Mucosa of stomach (tissue), 1 donor: ENCODE results near the gene SLCO3A1.

Experiments used
- H3K27me3 ChIP-seq: one replicate; pipeline ENCODE4 v1.7.0; 2013; ENCODE audit warnings: mild to moderate bottlenecking, low read length; ENCODE audit not compliant: control insufficient read depth, insufficient read depth
- H3K36me3 ChIP-seq: one replicate; pipeline ENCODE4 v1.7.0; 2013; ENCODE audit warnings: low read length; ENCODE audit not compliant: control insufficient read depth, insufficient read depth
- H3K4me1 ChIP-seq: one replicate; pipeline ENCODE4 v1.7.0; 2013; ENCODE audit warnings: mild to moderate bottlenecking, low read length; ENCODE audit not compliant: control insufficient read depth, insufficient read depth
- H3K4me3 ChIP-seq: one replicate; pipeline ENCODE4 v1.7.0; 2013; ENCODE audit warnings: low read length
- H3K9ac ChIP-seq: one replicate; pipeline ENCODE4 v1.7.0; 2013; ENCODE audit warnings: mild to moderate bottlenecking, low read length, moderate library complexity
- H3K9me3 ChIP-seq: one replicate; pipeline ENCODE4 v1.7.0; 2013; ENCODE audit warnings: mild to moderate bottlenecking, low read length, moderate library complexity; ENCODE audit not compliant: control insufficient read depth
- donor health status: Pancreatic carcinoma.

The SLCO3A1 gene

DNA sequence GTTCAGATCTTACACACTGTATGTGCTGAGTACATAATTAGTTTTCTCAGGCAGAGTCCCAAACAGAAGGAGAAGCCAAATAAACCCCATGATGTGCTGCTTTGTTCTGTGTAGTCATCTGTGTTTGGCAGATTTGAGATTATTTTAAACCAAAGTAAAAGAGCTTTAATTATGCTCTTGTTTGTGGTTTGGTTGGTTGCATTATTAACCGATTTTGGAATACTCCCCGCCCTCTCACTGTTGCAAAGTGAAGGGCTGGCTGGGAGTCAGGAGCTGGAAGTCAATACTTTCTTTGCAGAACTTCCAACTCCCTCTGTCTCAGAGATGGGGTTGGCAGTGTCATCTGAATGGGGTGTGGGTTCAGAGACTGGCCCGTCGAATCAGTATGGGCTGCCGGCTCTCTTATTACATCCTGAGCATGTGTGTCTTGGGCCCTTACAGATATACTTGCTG, 34.4 kb downstream of the SLCO3A1 start:
- Histone ChIP-seq H3K27me3 (no peaks in the 10 kb centered on the region), H3K36me3 (no peaks in the 10 kb centered on the region), H3K9me3 (no peaks in the 10 kb centered on the region), H3K4me1 (no peaks in the 10 kb centered on the region), H3K9ac (no peak overlapping the region), H3K4me3 (no peak overlapping the region)

DNA sequence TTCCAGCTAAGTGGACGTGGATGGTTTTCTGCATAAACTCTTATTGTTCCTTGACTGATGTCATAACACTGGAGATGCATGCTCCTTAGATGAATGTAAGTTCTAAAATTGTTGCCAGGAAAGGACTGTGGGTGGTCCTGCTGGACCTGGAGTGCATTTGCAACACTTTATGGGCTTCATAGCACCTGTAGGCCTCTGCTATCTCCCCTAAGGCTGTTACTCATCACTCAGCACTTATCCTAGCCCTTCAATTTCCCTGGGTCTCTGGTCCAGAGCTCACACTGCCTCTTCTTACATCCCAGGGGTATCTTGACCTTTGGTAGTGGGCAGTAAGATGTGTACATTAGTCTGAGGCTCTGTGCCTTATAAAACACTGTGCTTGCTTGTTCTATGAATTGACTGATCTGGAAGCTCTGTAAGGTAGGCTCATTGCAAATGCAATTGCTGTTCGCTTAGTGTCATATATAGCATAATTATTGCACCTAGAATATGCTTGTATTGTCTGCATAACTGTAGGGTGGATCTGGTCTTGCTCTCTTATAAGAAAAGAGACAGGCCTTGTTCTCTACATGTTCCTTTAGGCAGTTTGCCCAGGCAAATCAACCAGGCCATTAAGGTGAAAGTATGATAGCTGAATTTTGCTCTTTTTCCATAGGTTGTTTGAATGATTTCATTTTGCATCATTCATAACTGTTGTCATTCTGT, 35.8 kb downstream of the SLCO3A1 start:
- H3K36me3 ChIP-seq = no peaks in the 10 kb centered on the region
- H3K9me3 ChIP-seq = no peaks in the 10 kb centered on the region
- no peaks in the 10 kb centered on the region for H3K4me1 ChIP-seq
- H3K4me3 ChIP-seq = no peak overlapping the region
- no peaks in the 10 kb centered on the region for H3K27me3 ChIP-seq
- H3K9ac ChIP-seq = no peak overlapping the region

DNA sequence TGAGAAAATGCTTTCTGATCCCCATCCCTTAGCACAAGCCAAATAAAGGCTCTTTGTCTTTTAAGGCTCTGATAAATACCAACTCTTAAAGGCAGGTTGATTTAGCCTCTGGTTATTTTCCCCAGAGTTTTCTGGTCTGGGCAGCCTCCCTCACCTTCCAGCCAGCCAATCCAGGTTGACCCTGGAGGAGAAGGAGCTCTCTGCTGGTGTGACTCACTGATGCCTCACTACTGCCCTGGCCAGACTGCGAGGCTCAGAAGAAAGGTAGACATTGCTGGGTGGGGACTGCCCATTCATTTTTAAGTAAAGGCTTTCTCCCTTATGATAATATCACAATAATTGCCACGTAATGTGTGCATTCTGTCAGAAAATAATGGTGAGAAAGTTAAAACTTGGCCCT, 37.1 kb downstream of the SLCO3A1 start:
- H3K4me1 ChIP-seq = no peaks in the 10 kb centered on the region

DNA sequence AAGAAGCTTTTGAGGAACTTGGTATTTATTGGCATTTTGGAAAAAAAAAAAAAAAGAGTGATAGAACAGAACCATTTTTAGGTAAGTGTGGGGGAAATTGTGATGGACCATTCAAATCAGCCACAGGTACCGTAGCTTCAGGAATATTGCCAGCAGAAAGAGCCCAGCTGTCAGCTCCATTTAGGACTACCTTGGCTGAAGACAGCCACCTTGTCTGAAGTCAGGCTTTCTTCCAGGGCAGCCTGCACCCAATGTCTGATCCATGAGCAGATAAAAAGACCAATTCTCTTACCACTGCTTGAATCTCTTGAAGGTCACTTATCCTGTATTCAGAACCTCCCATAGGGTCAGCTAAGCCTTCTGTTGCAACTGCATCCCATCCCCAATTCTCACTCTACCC, 37.6 kb downstream of the SLCO3A1 start:
- no peaks in the 10 kb centered on the region for H3K9me3 ChIP-seq
- H3K4me1 ChIP-seq = no peaks in the 10 kb centered on the region
- H3K9ac ChIP-seq = no peak overlapping the region
- no peaks in the 10 kb centered on the region for H3K36me3 ChIP-seq
- no peak overlapping the region for H3K4me3 ChIP-seq
- no peaks in the 10 kb centered on the region for H3K27me3 ChIP-seq

More for the DNA sequence above, 37.1 kb downstream of the SLCO3A1 start:
- Histone ChIP-seq H3K27me3 (no peaks in the 10 kb centered on the region), H3K9ac (no peak overlapping the region), H3K9me3 (no peaks in the 10 kb centered on the region), H3K4me3 (no peak overlapping the region), H3K36me3 (no peaks in the 10 kb centered on the region)

DNA sequence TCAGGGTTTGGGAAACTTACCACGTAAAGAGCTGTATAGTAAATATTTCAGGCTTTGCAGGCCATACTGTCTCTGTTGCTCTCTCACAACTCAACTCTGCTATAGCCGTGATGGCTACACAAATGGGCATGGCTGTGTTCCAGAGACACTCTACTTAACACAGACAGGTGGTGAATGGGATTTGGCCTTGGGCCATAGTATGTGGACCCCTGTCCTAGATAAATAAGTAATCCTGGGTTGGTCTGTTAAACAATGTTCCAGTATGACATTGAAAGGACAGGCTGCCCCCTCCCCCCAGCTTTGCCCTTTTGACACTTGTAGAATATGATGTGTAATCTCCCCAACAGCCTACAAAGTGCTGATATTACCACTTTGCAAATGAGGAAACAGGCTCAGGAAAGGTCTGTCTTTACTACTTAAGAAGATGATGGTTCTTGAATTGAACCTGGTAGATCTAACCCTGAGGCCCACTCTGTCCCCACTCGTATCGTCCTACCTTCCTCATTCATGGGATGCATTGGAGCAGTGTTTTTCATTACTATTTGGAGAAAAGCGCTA, 38.4 kb downstream of the SLCO3A1 start:
- H3K4me1 ChIP-seq = no peaks in the 10 kb centered on the region
- no peak overlapping the region for H3K4me3 ChIP-seq
- no peaks in the 10 kb centered on the region for H3K27me3 ChIP-seq
- H3K36me3 ChIP-seq = no peaks in the 10 kb centered on the region
- no peak overlapping the region for H3K9ac ChIP-seq
- H3K9me3 ChIP-seq = no peaks in the 10 kb centered on the region

DNA sequence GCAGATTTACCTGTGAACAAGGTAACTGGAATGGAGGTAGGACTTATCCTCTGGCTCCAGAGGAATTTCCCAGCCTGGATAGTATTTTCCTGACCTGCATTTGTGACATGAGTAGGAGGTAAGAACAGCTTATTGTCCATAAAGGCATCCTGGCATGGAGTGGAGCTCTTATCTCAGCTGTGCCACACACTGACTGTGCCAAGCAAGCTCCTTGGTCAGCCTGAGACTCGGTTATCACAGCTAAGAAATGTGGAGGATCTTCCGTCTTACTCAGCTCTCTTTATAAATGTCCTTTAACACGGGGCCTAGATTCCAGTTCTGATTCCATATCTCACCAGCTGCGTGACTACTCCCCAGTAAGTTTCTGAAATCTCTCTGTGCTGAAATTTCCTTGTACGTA, 38.9 kb downstream of the SLCO3A1 start:
- Histone ChIP-seq H3K4me1 (no peaks in the 10 kb centered on the region), H3K4me3 (no peak overlapping the region), H3K27me3 (no peaks in the 10 kb centered on the region), H3K9me3 (no peaks in the 10 kb centered on the region), H3K9ac (no peak overlapping the region), H3K36me3 (no peaks in the 10 kb centered on the region)

DNA sequence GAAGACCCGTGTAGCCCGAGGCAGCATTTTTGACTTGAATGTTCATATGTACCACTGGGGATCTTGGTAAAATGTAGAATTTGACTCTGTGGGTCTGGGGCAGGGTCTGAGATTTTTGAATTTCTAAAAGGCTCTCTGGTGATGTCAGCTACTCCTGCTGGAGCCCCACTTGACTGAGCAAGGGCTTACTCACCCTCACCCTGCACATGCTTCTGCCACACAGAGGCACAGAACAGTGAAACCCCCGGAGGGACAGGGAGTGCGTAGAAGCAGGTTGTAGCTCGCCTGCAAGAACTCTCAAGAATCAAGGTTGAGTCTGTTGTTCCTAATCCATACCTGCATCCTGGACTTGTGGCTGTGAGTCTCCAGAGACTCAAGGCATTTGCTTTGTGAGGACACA, 41.1 kb downstream of the SLCO3A1 start:
- Histone ChIP-seq H3K36me3 (no peaks in the 10 kb centered on the region), H3K27me3 (no peaks in the 10 kb centered on the region), H3K4me1 (no peaks in the 10 kb centered on the region), H3K4me3 (no peak overlapping the region), H3K9me3 (no peaks in the 10 kb centered on the region), H3K9ac (no peak overlapping the region)

DNA sequence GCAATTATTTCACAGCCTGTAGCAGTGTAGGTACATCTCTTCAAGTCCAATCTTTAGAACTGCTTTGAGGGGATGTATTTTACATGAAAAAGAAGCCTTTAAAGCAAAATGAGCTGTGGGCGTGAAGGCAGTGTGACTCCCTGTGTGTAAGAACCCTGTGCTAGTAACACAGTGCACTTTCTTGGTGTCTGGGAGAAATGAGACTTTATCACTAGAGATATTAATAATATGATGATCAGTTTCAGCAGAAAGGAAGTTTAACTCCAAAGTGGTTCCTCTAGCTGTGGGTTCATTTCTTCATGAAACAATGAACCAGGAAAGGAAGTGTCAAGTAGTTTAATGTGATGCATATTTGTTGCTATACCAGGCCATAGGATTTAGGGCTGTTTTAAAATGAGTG, 41.5 kb downstream of the SLCO3A1 start:
- Histone ChIP-seq H3K4me1 (no peaks in the 10 kb centered on the region), H3K27me3 (no peaks in the 10 kb centered on the region), H3K4me3 (no peak overlapping the region), H3K9me3 (no peaks in the 10 kb centered on the region), H3K36me3 (no peaks in the 10 kb centered on the region), H3K9ac (no peak overlapping the region)

DNA sequence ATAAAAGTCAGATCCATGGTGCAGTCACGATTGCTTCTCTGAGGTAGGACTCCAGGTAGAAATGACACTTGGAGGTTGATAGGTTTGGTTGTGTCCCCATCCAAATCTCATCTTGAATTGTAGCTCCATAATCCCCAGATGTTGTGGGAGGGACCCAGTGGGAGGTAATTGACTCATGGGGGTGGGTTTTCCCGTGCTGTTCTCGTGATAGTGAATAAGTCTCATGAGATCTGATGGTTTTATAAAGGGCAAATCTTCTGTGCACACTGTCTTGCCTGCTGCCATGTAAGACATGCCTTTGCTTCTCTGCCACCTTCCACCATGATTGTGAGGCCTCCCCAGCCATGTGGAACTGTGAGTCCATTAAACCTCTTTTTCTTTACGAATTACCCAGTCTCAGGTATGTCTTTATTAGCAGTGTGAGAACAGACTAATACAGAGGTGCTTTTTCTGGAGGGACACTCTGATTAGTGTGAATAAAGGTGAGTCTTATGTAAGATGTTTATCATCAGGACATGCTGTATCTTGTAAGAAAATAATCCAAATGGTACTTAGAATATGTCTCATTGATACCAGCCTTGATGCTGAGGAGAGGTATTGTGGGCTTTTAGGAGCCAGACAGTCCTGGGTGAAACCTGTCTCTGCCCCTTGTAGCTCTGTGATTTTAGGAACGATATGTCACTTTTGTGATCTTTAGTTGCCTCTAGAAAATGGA, 43.0 kb downstream of the SLCO3A1 start:
- Histone ChIP-seq H3K9me3 (no peaks in the 10 kb centered on the region), H3K4me3 (no peak overlapping the region), H3K27me3 (no peaks in the 10 kb centered on the region), H3K36me3 (no peaks in the 10 kb centered on the region), H3K9ac (no peak overlapping the region), H3K4me1 (no peaks in the 10 kb centered on the region)

DNA sequence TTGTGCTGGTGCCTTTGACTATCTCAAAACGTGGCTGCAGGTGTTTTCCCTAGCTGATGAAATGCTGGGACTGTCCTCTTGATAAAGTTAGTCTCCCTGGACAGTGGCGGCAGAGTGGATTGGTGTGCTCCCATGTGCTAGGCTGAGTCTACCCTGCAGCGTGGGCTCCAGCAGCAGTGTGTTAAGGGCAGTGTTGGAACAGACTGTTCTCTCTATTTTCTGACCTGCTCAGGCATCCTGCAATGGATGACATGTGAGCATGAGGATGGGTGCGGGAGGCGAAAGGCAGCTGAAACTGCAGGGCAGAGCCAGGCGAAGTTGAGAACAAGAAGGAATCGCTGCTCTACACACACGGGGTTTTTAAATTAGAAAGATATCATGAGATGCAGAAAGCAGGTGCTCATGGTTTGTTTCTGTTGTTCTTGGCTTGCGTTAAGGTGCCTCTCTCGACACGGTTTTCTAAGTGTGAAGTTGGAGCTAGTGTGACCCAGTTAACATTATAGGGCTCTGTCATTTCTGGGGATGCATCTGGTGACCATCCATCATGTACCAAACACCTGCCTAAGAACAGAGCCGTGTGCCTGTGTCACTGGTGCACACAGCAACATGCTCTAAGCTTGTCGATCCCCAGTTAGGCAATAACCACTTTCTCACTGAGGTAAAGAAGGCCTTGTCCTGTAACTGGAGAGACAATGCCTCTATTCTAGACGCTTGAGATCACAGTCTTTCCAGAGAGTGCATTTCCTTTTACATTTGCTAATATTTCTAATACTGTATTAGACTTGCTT, 44.3 kb downstream of the SLCO3A1 start:
- H3K4me3 ChIP-seq = no peak overlapping the region
- H3K4me1 ChIP-seq = no peaks in the 10 kb centered on the region
- H3K36me3 ChIP-seq = no peaks in the 10 kb centered on the region
- no peaks in the 10 kb centered on the region for H3K9me3 ChIP-seq
- no peak overlapping the region for H3K9ac ChIP-seq
- no peaks in the 10 kb centered on the region for H3K27me3 ChIP-seq

DNA sequence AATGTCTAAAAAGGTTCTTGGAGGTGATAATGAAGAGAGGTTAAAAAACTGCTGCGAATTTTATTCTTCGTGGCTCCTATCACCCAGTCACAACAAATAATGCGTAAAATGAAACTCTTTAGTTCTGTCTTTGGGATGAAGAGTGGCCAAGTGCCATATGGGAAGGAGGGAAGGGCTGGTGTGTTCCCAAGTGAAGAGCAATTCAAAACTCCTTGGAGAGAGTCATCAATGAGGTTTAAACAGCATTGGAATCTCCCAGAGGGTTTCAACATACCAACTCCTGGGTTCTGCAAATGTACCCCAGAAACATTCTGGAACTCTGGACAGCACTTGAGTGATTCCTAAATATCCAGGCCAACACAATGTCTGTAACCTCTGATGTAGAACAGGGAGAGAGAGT, 45.3 kb downstream of the SLCO3A1 start:
- Histone ChIP-seq H3K9ac (no peak overlapping the region), H3K4me1 (no peaks in the 10 kb centered on the region), H3K36me3 (no peaks in the 10 kb centered on the region), H3K4me3 (no peak overlapping the region), H3K9me3 (no peaks in the 10 kb centered on the region), H3K27me3 (no peaks in the 10 kb centered on the region)

DNA sequence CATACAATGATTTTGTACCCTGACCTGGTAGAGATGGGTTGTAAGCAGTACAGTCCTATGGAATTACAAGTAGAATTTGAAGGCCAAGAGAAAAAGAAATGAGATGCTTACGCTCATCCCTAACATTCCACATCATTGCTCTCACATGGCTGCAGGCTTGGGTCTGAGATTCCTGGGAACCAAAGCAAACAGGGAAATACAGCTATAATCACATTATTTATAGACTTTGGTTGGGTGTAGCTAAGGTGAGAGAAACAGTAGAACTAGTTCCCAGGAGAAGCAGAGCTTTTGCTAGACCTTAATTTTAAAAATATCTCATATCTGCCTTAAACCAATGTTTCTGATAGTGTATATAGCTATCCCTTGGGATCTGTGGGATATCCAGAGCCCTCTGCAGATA, 51.4 kb downstream of the SLCO3A1 start:
- H3K4me3 ChIP-seq = no peak overlapping the region
- no peaks in the 10 kb centered on the region for H3K27me3 ChIP-seq
- H3K9ac ChIP-seq = no peak overlapping the region
- no peaks in the 10 kb centered on the region for H3K9me3 ChIP-seq
- H3K4me1 ChIP-seq = no peaks in the 10 kb centered on the region
- no peaks in the 10 kb centered on the region for H3K36me3 ChIP-seq
